Mammary epithelial cell (primary cell): Measurements from ENCODE around the gene ATXN1.

Experiments used
- EZH2 ChIP-seq: IDR thresholded peaks from 2 replicates; pipeline ENCODE4 v1.6.1; 2012; ENCODE audit warnings: low read length, inconsistent platforms, borderline replicate concordance
- TF ChIP-seq, protein P1 (sequence below), 2 donors: IDR thresholded peaks in 1 of 2; conservative IDR thresholded peaks in 1 of 2; 2 replicates each; pipeline ENCODE4 v1.5.1; 2011 to 2012; ENCODE audit warnings: inconsistent platforms in 2 of 2, low read length in 2 of 2, mild to moderate bottlenecking in 2 of 2, control low read depth in 1 of 2, low read depth in 1 of 2; ENCODE audit not compliant: insufficient read depth in 1 of 2; ENCODE audit errors: extremely low read depth in 1 of 2

GRCh38 chr6:16434885-16435284, 326.4 kb downstream of the ATXN1 start:
- TF ChIP-seq, protein P1, sequence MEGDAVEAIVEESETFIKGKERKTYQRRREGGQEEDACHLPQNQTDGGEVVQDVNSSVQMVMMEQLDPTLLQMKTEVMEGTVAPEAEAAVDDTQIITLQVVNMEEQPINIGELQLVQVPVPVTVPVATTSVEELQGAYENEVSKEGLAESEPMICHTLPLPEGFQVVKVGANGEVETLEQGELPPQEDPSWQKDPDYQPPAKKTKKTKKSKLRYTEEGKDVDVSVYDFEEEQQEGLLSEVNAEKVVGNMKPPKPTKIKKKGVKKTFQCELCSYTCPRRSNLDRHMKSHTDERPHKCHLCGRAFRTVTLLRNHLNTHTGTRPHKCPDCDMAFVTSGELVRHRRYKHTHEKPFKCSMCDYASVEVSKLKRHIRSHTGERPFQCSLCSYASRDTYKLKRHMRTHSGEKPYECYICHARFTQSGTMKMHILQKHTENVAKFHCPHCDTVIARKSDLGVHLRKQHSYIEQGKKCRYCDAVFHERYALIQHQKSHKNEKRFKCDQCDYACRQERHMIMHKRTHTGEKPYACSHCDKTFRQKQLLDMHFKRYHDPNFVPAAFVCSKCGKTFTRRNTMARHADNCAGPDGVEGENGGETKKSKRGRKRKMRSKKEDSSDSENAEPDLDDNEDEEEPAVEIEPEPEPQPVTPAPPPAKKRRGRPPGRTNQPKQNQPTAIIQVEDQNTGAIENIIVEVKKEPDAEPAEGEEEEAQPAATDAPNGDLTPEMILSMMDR (conservative IDR thresholded peaks at IDR 0.05 in 1 of 2, IDR thresholded peaks at IDR 0.05 in 1 of 2; ENCODE audit: extremely low read depth in 1 of 2, insufficient read depth in 1 of 2, low read depth in 1 of 2, low read length in 2 of 2) = no peak
- no peak for TF ChIP-seq EZH2
